HG03558 (cell line): ENCODE results near the gene FAM20C.

Experiments
- ATAC-seq: cut with Tn5 transposase; IDR thresholded peaks from one replicate; pipeline ENCODE4 v1.9.1; 2021; ENCODE audit warnings: moderate number of reproducible peaks; ENCODE audit not compliant: unreplicated experiment; ENCODE audit errors: extremely low read depth

The FAM20C gene

GRCh38 chr7:188727-189500 lies 3.5 kb upstream of the FAM20C start:
- ATAC-seq = no peak

- ATAC-seq = no peak
Measured at GRCh38 chr7:189719-190118, 2.7 kb upstream of the FAM20C start.

GRCh38 chr7:190196-190595 lies 2.2 kb upstream of the FAM20C start:
- ATAC-seq = no peak

- no peak for ATAC-seq
Measured at GRCh38 chr7:191105-191980, 1.0 kb upstream of the FAM20C start.

GRCh38 chr7:192701-193480 lies 520 bp downstream of the FAM20C start:
- ATAC-seq = no peak

- ATAC-seq = no peak
Measured at GRCh38 chr7:193481-194251, 1.3 kb downstream of the FAM20C start.

GRCh38 chr7:194252-195009 lies 2.1 kb downstream of the FAM20C start:
- no peak for ATAC-seq

GRCh38 chr7:195010-195829 lies 2.8 kb downstream of the FAM20C start:
- ATAC-seq = no peak

GRCh38 chr7:195830-196128 lies 3.4 kb downstream of the FAM20C start:
- ATAC-seq = no peak

GRCh38 chr7:196283-196682 lies 3.9 kb downstream of the FAM20C start:
- ATAC-seq = no peak

- ATAC-seq = no peak
Measured at GRCh38 chr7:196778-197321, 4.5 kb downstream of the FAM20C start.

- ATAC-seq = no peak
Measured at GRCh38 chr7:197413-198335, 5.3 kb downstream of the FAM20C start.

- ATAC-seq = no peak
Measured at GRCh38 chr7:199483-200249, 7.3 kb downstream of the FAM20C start.

GRCh38 chr7:200290-200689 lies 7.9 kb downstream of the FAM20C start:
- no peak for ATAC-seq

GRCh38 chr7:200704-201103 lies 8.3 kb downstream of the FAM20C start:
- no peak for ATAC-seq

- no peak for ATAC-seq
Measured at GRCh38 chr7:204326-204725, 12.0 kb downstream of the FAM20C start.
